Measurements from ENCODE around the gene POU2F2. TPM values are rescaled to one million over a fixed set of nuclear protein-coding genes. Genes with fewer than 3 reads are reported as not detected.

The POU2F2 gene
- total and polyA plus RNA-seq, 2 experiments from 2014 or later = 2.3 to 4.6 TPM

DNA sequence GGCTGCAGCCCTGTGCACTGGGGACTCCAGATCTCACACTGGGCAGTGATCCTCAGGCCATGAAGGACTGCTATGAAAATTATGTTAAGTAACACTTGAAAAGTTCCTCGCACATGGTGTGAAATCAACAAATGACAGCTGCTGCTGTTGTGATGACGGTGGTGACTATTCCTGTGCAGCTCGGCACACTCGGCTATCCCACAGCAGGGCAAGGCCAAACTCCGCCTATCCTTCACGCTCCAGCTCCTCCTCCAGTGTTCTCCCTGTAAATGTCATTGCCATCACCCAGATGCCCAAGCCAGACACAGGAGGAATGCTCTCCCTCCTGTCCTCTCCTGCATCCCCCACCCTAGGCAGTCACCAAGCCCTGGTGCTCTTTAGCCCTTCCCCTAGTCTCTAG is 93.6 kb downstream of the POU2F2 start (continued):
- TF ChIP-seq, protein P1, sequence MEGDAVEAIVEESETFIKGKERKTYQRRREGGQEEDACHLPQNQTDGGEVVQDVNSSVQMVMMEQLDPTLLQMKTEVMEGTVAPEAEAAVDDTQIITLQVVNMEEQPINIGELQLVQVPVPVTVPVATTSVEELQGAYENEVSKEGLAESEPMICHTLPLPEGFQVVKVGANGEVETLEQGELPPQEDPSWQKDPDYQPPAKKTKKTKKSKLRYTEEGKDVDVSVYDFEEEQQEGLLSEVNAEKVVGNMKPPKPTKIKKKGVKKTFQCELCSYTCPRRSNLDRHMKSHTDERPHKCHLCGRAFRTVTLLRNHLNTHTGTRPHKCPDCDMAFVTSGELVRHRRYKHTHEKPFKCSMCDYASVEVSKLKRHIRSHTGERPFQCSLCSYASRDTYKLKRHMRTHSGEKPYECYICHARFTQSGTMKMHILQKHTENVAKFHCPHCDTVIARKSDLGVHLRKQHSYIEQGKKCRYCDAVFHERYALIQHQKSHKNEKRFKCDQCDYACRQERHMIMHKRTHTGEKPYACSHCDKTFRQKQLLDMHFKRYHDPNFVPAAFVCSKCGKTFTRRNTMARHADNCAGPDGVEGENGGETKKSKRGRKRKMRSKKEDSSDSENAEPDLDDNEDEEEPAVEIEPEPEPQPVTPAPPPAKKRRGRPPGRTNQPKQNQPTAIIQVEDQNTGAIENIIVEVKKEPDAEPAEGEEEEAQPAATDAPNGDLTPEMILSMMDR (conservative IDR thresholded peaks at IDR 0.05; ENCODE audit: low read depth in 2 of 2) = no peak

DNA sequence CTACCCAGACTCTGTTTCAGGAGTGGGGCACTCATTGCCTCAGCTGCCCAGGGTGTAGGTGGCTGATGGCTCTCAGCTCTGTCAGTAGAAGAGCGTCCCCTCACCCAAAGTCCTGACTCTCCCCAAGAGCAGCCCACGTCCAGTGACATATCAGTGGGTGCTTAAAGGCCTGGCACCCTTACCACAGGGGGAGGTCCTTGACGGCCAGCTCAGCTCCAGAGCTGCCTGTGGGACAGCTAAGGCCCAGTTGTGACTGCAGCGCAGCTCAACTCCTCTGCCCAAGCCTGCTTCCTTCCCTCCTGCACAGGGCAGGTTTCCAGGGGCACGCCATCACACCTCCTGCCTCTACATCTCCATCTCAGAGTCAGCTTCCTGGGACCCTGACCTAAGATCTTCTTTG is 94.6 kb downstream of the POU2F2 start:
- Histone ChIP-seq H3K4me3 (no peak overlapping the region), H2AFZ (no peak overlapping the region), H3F3A (replicated peaks; ENCODE audit: low read depth) (peaks cover 10% of the 10 kb centered on the region; the same call in 1 of the 2 replicates), H3K4me1 (ENCODE audit: insufficient read depth) (peaks cover 9% of the 10 kb centered on the region), H3K27me3 (ENCODE audit: insufficient read depth) (no peaks in the 10 kb centered on the region), H3K36me3 (ENCODE audit: insufficient read depth) (peaks cover 8% of the 10 kb centered on the region; the same call in 1 of the 2 replicates), H3K9me2 (ENCODE audit: insufficient read depth) (no peaks in the 10 kb centered on the region), H3K79me2 (replicated peaks; ENCODE audit: insufficient read depth) (no peaks in the 10 kb centered on the region), H3K27ac (ENCODE audit: low read depth) (no peak overlapping the region), H4K20me1 (replicated peaks; ENCODE audit: insufficient read depth) (no peaks in the 10 kb centered on the region; the same call in 1 of the 2 replicates), H3K4me2 (no peak overlapping the region)
- no peak for ATAC-seq
- Mint-ChIP-seq H3K9me3 (no peaks in the 10 kb centered on the region; the same call in 1 of the 3 replicates), H3K4me1 (peaks cover 17% of the 10 kb centered on the region), H3K4me3 (no peak overlapping the region), H3K27ac (no peak overlapping the region), H3K27me3 (ENCODE audit: insufficient read depth, low read depth, poor library complexity) (peaks cover 6% of the 10 kb centered on the region), H3K36me3 (ENCODE audit: low read depth) (peaks cover 46% of the 10 kb centered on the region)
- DNase-seq (ENCODE audit: low spot score) = no peak
- no peak for TF ChIP-seq STAT1 (IDR thresholded peaks at IDR 0.05; ENCODE audit: unreplicated experiment)
- TF ChIP-seq, protein P1 (conservative IDR thresholded peaks at IDR 0.05; ENCODE audit: low read depth in 2 of 2) = no peak
- no peak for TF ChIP-seq EZH2 (IDR thresholded peaks at IDR 0.05; ENCODE audit: low read depth, unreplicated experiment)
- no peak for TF ChIP-seq CREB1 (CRISPR knock-in tag; IDR thresholded peaks at IDR 0.05; ENCODE audit: low read depth)
- TF ChIP-seq, protein P2, sequence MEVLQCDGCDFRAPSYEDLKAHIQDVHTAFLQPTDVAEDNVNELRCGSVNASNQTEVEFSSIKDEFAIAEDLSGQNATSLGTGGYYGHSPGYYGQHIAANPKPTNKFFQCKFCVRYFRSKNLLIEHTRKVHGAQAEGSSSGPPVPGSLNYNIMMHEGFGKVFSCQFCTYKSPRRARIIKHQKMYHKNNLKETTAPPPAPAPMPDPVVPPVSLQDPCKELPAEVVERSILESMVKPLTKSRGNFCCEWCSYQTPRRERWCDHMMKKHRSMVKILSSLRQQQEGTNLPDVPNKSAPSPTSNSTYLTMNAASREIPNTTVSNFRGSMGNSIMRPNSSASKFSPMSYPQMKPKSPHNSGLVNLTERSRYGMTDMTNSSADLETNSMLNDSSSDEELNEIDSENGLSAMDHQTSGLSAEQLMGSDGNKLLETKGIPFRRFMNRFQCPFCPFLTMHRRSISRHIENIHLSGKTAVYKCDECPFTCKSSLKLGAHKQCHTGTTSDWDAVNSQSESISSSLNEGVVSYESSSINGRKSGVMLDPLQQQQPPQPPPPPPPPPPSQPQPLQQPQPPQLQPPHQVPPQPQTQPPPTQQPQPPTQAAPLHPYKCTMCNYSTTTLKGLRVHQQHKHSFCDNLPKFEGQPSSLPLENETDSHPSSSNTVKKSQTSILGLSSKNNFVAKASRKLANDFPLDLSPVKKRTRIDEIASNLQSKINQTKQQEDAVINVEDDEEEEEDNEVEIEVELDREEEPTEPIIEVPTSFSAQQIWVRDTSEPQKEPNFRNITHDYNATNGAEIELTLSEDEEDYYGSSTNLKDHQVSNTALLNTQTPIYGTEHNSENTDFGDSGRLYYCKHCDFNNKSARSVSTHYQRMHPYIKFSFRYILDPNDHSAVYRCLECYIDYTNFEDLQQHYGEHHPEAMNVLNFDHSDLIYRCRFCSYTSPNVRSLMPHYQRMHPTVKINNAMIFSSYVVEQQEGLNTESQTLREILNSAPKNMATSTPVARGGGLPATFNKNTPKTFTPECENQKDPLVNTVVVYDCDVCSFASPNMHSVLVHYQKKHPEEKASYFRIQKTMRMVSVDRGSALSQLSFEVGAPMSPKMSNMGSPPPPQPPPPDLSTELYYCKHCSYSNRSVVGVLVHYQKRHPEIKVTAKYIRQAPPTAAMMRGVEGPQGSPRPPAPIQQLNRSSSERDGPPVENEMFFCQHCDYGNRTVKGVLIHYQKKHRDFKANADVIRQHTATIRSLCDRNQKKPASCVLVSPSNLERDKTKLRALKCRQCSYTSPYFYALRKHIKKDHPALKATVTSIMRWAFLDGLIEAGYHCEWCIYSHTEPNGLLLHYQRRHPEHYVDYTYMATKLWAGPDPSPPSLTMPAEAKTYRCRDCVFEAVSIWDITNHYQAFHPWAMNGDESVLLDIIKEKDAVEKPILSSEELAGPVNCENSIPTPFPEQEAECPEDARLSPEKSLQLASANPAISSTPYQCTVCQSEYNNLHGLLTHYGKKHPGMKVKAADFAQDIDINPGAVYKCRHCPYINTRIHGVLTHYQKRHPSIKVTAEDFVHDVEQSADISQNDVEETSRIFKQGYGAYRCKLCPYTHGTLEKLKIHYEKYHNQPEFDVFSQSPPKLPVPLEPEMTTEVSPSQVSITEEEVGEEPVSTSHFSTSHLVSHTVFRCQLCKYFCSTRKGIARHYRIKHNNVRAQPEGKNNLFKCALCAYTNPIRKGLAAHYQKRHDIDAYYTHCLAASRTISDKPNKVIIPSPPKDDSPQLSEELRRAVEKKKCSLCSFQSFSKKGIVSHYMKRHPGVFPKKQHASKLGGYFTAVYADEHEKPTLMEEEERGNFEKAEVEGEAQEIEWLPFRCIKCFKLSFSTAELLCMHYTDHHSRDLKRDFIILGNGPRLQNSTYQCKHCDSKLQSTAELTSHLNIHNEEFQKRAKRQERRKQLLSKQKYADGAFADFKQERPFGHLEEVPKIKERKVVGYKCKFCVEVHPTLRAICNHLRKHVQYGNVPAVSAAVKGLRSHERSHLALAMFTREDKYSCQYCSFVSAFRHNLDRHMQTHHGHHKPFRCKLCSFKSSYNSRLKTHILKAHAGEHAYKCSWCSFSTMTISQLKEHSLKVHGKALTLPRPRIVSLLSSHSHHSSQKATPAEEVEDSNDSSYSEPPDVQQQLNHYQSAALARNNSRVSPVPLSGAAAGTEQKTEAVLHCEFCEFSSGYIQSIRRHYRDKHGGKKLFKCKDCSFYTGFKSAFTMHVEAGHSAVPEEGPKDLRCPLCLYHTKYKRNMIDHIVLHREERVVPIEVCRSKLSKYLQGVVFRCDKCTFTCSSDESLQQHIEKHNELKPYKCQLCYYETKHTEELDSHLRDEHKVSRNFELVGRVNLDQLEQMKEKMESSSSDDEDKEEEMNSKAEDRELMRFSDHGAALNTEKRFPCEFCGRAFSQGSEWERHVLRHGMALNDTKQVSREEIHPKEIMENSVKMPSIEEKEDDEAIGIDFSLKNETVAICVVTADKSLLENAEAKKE (CRISPR knock-in tag; IDR thresholded peaks at IDR 0.05) = no peak

Small RNA genes within 50 kb of the gene (microRNA-seq; reads per million reads assigned to microRNA genes)
- gene MIR4323 = not detected

Small RNA genes within 50 kb of the gene (small RNA-seq; reads per million reads assigned to genes)
- gene MIR4323 (ENCODE audit: low replicate concordance) = not detected

Other genes starting within 250 kb of the POU2F2 start
- 36.8 and 44.7 TPM in 2 replicates for gene ARHGEF1, start 249.3 kb downstream of the POU2F2 start, total RNA-seq (2014; rRNA removed; shearing (Covaris generic))
- 41.3 and 50.8 TPM in 2 replicates for gene ARHGEF1, start 249.3 kb downstream of the POU2F2 start, polyA plus RNA-seq (2016; fragmentation: Nextera tagmentation; extraction: Ambion mirVana)
- gene ERFL, start 204.0 kb downstream of the POU2F2 start, total RNA-seq (2014; rRNA removed; shearing (Covaris generic)) = 0.69 TPM in 1 of 2 replicates, not detected in the other
- gene ERFL, start 204.0 kb downstream of the POU2F2 start, polyA plus RNA-seq (2016; fragmentation: Nextera tagmentation; extraction: Ambion mirVana) = 0.14 TPM in 1 of 2 replicates, not detected in the other
- gene RABAC1, start 173.1 kb downstream of the POU2F2 start, total RNA-seq (2014; rRNA removed; shearing (Covaris generic)) = 113 and 151 TPM in 2 replicates
- 206 and 215 TPM in 2 replicates for gene RABAC1, start 173.1 kb downstream of the POU2F2 start, polyA plus RNA-seq (2016; fragmentation: Nextera tagmentation; extraction: Ambion mirVana)
- gene ATP1A3, start 138.2 kb downstream of the POU2F2 start, total RNA-seq (2014; rRNA removed; shearing (Covaris generic)) = 33.1 and 37.3 TPM in 2 replicates
- 11.0 and 11.5 TPM in 2 replicates for gene ATP1A3, start 138.2 kb downstream of the POU2F2 start, polyA plus RNA-seq (2016; fragmentation: Nextera tagmentation; extraction: Ambion mirVana)
- 34.3 and 42.5 TPM in 2 replicates for gene GRIK5, start 62.2 kb downstream of the POU2F2 start, total RNA-seq (2014; rRNA removed; shearing (Covaris generic))
- gene GRIK5, start 62.2 kb downstream of the POU2F2 start, polyA plus RNA-seq (2016; fragmentation: Nextera tagmentation; extraction: Ambion mirVana) = 5.1 and 6.2 TPM in 2 replicates
- gene ZNF574, start 56.3 kb downstream of the POU2F2 start, total RNA-seq (2014; rRNA removed; shearing (Covaris generic)) = 50.8 and 61.2 TPM in 2 replicates
- gene ZNF574, start 56.3 kb downstream of the POU2F2 start, polyA plus RNA-seq (2016; fragmentation: Nextera tagmentation; extraction: Ambion mirVana) = 18.7 and 19.4 TPM in 2 replicates
- gene DEDD2, start 85.2 kb upstream of the POU2F2 start, total RNA-seq (2014; rRNA removed; shearing (Covaris generic)) = 59.4 and 63.0 TPM in 2 replicates
- 23.4 and 25.6 TPM in 2 replicates for gene DEDD2, start 85.2 kb upstream of the POU2F2 start, polyA plus RNA-seq (2016; fragmentation: Nextera tagmentation; extraction: Ambion mirVana)
- gene ZNF526, start 87.9 kb upstream of the POU2F2 start, total RNA-seq (2014; rRNA removed; shearing (Covaris generic)) = 12.7 and 13.3 TPM in 2 replicates
- 4.7 and 5.8 TPM in 2 replicates for gene ZNF526, start 87.9 kb upstream of the POU2F2 start, polyA plus RNA-seq (2016; fragmentation: Nextera tagmentation; extraction: Ambion mirVana)
- 40.7 and 47.0 TPM in 2 replicates for gene GSK3A, start 110.2 kb upstream of the POU2F2 start, total RNA-seq (2014; rRNA removed; shearing (Covaris generic))
- 17.7 and 19.2 TPM in 2 replicates for gene GSK3A, start 110.2 kb upstream of the POU2F2 start, polyA plus RNA-seq (2016; fragmentation: Nextera tagmentation; extraction: Ambion mirVana)
- gene ERF, start 122.7 kb upstream of the POU2F2 start, total RNA-seq (2014; rRNA removed; shearing (Covaris generic)) = 49.0 and 49.4 TPM in 2 replicates
- 29.4 and 30.4 TPM in 2 replicates for gene ERF, start 122.7 kb upstream of the POU2F2 start, polyA plus RNA-seq (2016; fragmentation: Nextera tagmentation; extraction: Ambion mirVana)
- gene CIC, start 136.8 kb upstream of the POU2F2 start, total RNA-seq (2014; rRNA removed; shearing (Covaris generic)) = 31.8 and 42.0 TPM in 2 replicates
- 13.2 and 13.9 TPM in 2 replicates for gene CIC, start 136.8 kb upstream of the POU2F2 start, polyA plus RNA-seq (2016; fragmentation: Nextera tagmentation; extraction: Ambion mirVana)
- gene PRR19, start 169.7 kb upstream of the POU2F2 start, total RNA-seq (2014; rRNA removed; shearing (Covaris generic)) = 3.6 and 8.1 TPM in 2 replicates
- gene PRR19, start 169.7 kb upstream of the POU2F2 start, polyA plus RNA-seq (2016; fragmentation: Nextera tagmentation; extraction: Ambion mirVana) = 4.1 and 5.6 TPM in 2 replicates
- 139 and 162 TPM in 2 replicates for gene PAFAH1B3, start 170.2 kb upstream of the POU2F2 start, total RNA-seq (2014; rRNA removed; shearing (Covaris generic))
- 195 and 197 TPM in 2 replicates for gene PAFAH1B3, start 170.2 kb upstream of the POU2F2 start, polyA plus RNA-seq (2016; fragmentation: Nextera tagmentation; extraction: Ambion mirVana)
- gene TMEM145, start 180.9 kb upstream of the POU2F2 start, total RNA-seq (2014; rRNA removed; shearing (Covaris generic)) = 1.3 and 5.4 TPM in 2 replicates
- gene TMEM145, start 180.9 kb upstream of the POU2F2 start, polyA plus RNA-seq (2016; fragmentation: Nextera tagmentation; extraction: Ambion mirVana) = 1.9 and 2.3 TPM in 2 replicates
- gene MEGF8, start 193.2 kb upstream of the POU2F2 start, total RNA-seq (2014; rRNA removed; shearing (Covaris generic)) = 32.1 and 40.5 TPM in 2 replicates
- 4.7 and 6.2 TPM in 2 replicates for gene MEGF8, start 193.2 kb upstream of the POU2F2 start, polyA plus RNA-seq (2016; fragmentation: Nextera tagmentation; extraction: Ambion mirVana)

Data from GM23338 (cell line).